Keratinocyte (primary cell): Measurements from ENCODE around the gene FBXW12.

Source experiments
- EZH2 ChIP-seq: IDR thresholded peaks from one replicate; pipeline ENCODE4 v1.6.1; 2012; ENCODE audit warnings: inconsistent platforms, mild to moderate bottlenecking, low read length, moderate library complexity
- TF ChIP-seq, protein P1 (sequence below), 3 experiments: IDR thresholded peaks in 1 of 3; conservative IDR thresholded peaks in 1 of 3; optimal IDR thresholded peaks in 1 of 3; 2 replicates in 2 of 3; 3 replicates in 1 of 3; pipeline versions ENCODE3 to v1.5.1; 2011; ENCODE audit warnings: low read length in 3 of 3, mild to moderate bottlenecking in 3 of 3, moderate library complexity in 2 of 3, control low read depth in 1 of 3, inconsistent platforms in 1 of 3; ENCODE audit not compliant: insufficient read depth in 2 of 3; ENCODE audit errors: extremely low read depth in 1 of 3

- TF ChIP-seq, protein P1, sequence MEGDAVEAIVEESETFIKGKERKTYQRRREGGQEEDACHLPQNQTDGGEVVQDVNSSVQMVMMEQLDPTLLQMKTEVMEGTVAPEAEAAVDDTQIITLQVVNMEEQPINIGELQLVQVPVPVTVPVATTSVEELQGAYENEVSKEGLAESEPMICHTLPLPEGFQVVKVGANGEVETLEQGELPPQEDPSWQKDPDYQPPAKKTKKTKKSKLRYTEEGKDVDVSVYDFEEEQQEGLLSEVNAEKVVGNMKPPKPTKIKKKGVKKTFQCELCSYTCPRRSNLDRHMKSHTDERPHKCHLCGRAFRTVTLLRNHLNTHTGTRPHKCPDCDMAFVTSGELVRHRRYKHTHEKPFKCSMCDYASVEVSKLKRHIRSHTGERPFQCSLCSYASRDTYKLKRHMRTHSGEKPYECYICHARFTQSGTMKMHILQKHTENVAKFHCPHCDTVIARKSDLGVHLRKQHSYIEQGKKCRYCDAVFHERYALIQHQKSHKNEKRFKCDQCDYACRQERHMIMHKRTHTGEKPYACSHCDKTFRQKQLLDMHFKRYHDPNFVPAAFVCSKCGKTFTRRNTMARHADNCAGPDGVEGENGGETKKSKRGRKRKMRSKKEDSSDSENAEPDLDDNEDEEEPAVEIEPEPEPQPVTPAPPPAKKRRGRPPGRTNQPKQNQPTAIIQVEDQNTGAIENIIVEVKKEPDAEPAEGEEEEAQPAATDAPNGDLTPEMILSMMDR (optimal IDR thresholded peaks at IDR 0.05 in 1 of 3, IDR thresholded peaks at IDR 0.05 in 1 of 3, conservative IDR thresholded peaks at IDR 0.05 in 1 of 3; ENCODE audit: extremely low read depth in 1 of 3, insufficient read depth in 2 of 3, low read length in 3 of 3) = no peak
- TF ChIP-seq EZH2 = no peak
Measured at GRCh38 chr3:48416546-48416945, 44.5 kb downstream of the FBXW12 start.
